HTERT RPE-1 (cell line): ENCODE data around the gene PSMB5.

ENCODE experiments used
- in situ Hi-C: fragments of 300-500 bp; cut with MboI; formaldehyde crosslinking; loops from 4 replicates; pipeline ENCODE4 v1.14.3; 2020; ENCODE audit warnings: low sequenced_read_pairs

Gene PSMB5

DNA sequence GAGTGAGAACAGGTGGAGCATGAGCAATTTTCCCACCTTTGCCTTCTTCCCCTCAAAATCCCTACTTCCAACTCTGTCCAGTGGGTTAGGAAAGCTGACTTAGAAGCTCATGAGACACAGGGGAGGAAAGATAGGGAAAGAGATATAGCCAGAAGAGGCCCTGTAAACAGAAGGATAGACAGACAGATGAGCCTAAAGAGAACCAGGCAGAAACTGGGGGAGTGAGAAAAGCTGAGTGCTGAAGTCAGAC is 57.3 kb downstream of the PSMB5 start:
- in situ Hi-C loops = no loop called here

DNA sequence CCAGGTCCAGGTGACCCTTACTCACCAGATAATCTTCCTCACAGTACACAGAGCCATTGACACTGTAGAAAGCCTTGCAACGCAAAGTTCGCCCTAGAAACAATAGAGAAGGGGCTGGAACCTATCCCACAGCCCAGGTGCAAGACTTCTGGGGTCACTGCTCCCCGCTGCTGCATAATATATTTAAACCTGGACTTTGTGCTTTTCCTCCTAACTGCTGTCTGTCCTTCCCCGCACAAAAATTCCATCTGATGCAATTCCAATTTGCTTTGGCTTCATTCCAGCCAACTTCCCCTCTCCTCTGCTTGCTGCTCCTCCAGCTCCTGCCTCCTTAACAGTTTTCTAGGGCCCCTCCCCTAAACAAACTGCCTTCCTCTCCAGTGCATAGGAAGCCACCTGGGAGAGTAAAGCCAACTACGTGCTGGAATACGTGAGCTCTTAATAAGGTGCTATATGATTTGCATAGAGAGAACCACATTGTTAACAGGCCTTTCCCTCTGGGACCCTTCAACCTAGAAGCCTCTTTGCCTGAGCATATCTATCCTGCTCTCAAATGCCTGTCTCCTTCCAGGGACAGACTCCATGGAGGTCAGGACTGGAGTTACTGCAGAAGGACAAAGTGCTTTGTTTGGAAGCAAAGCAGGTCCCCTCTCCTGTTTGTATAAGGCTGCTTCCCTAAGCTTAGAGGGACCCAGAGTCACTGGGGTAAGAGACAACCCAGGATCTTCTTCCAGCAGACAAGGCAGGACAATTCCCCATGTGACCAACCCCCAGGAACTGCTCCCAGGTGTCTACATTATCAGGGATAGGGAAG is 57.9 kb downstream of the PSMB5 start:
- in situ Hi-C loops = no loop called here
